COLO668 (cell line): ENCODE data around the gene C1orf216.
A peak's percentile ranks its signal among the peaks of the same experiment; 100 is the strongest.
"Not testable (repeated sequence)": the region's sequence is repeated elsewhere in the genome, so short reads cannot be mapped to it uniquely, and the experiment has no call there.

Source experiments
- DNase-seq: peaks from one replicate; lab custom pipeline; 2025; ENCODE audit not compliant: unreplicated experiment; lab: John Stamatoyannopoulos, UW

The C1orf216 gene, protein sequence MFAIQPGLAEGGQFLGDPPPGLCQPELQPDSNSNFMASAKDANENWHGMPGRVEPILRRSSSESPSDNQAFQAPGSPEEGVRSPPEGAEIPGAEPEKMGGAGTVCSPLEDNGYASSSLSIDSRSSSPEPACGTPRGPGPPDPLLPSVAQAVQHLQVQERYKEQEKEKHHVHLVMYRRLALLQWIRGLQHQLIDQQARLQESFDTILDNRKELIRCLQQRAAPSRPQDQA

DNA sequence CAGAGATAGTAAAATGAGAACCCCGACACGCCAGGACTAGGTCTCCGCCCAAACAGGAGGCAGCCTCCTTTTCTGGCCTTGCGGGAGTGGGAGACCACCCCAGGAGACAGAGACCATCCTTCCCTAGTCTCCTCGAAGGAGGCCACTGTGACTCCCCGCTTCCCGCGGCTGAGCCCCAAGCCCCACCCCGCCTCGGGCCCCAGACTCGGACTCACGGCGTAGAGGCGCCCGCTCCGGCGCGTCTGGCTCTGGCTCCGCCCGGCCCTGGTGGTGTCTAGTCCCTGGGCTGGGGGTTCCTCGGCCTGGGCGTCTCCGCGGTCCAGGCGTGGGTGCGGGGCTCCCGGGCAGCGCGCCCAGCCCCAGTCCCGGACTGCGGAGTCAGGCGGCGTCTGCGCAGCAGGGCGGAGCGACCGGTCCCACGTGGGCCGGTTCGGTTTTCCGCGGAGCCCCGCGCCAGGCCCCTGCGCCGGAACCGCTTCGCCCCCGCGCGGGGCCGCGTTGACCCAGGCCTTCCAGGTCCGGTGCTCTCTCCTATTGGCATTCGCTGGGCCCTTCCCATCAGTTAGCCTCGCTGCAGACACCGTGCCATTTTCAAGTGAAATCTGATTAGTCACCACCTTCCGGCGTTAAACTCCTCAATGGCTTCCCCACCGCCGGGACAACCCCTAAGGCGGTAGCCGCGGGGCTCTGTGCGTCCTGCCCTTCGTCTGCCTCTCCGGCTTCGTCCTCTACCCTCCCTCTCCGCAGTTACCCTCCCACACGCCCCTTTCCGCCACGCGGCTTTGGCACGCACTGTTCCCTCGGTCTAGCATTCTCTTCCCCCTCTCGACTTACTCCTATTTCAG is at the start of gene C1orf216:
Gene C1orf216, minus strand, starts transcription at position 393 of the 845 bp plus-strand sequence. CDS start 2,563 bp downstream, outside the sequence.
- peak; percentile 72 for DNase-seq

DNA sequence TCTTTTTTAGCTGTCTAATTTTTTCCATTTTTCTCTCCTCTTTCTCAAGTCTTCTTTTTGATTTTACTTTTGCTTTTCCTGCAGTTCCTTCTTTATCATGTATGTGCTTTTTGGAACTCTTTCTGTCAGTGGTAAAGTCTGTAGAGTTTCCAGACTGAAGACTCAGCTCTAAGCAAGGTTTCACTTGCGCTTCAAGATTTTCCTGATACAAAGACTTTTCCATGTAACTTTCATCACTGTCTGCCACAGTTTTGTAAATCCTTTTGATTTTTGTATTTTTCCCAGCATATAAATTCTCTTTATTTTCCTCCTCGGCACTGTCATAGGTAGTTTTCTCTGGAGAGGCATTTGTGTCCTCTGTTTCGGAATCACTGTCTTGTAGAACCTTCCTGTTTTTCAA is 45.6 kb upstream of the C1orf216 start:
- no peak for DNase-seq

DNA sequence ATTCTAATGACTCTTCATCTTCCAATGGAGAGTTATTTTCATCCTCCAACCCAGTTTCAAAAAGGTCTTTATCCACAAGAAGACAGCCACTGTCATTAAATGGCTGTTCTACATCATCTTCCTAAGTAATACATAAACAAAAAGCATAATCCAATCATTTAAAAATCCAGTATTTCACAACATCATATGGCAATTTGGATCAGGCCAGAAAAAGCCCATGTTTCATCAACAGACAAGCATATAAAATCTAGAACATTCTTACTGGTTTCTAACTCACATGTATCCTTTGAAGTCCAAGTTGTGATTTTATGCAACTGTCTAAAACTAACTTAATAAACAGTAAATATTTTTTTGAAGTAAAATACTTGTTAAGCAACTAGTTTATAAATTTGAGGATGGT is 44.5 kb upstream of the C1orf216 start:
- no peak for DNase-seq

DNA sequence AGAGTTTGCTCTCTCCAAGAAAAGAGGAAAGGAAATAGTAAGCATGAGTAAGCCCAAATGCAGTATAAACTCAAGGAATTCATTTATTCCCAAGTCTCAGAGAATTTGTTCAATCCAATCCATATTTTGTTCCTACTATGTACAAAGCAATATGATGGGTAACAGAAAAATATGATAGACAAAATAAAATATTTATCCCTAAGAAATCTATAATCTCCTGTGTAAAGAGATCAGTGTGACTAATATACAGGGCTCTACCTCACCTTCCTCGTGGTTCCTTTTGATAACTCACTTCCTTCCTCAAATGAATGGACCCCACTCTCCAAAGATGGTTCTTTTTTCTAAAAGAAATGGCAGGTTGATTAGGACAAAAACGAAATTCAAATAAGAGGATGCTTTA is 43.5 kb upstream of the C1orf216 start:
- DNase-seq = no peak

DNA sequence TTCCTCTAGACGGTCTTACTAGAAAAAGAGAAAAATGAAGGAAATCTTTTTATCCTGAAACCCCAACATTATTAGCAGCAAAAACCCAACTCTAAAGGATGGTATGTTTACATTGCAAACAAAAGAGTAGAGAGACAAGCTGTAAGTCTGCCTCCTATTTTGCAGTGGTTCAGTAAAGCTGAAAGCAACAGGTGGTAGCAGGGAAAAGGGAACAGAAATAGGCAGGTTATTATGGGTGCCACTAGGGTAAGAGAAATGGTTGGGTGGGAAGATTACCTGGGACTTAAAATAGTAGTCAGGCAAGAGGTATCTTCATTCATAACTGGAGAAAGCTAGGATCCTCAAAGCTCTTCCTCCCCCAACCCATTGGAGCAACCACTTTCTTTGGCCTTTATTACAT is 37.4 kb upstream of the C1orf216 start:
- no peak for DNase-seq

DNA sequence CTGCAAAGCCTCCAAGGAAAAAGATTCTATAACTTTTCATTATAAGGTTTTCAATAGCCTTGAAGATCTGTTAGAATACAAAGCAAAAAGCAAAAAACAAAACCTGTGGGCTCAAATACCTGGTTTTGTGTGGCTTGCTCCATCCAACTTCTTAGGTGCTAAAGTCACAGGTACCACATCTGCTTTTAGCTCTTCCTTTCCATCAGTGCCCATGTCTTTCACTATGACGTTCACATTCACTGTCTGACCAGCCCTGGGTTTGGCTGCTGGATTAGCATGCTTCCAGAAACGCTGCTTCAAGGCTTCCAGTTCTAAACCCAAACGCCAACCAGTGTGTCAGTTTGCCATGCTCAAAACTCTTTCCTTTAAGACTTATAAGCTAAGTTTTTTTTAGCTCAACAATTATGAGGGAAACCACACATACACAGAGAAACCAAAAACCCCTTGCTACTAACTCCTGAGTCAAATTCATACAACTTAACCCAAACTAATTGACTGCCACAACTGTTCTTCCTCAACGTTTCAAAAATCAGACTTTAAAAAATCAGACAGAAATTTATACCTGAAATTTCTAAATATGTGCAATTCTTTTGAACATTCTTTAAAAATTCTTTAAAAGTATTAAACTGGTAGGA is 35.1 kb upstream of the C1orf216 start:
- DNase-seq = no peak

DNA sequence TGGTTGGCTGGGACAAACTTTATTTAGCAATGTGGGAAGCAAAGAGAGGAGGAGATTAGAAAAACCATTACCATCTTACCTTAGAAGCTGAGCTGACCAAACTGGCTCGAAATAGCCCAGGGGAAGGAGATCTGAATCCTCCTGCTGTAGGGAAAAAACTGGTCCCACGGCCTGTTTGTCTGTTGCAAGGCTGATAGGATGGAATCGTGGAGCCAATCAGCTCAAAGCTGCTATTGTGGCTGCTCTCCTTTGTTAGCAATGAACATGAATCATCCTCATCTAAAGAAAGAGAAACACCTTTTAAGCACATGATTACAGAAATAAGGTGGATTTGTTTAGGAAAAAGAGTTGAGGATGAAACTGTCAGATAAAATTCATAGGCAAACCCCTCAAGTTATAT is 29.6 kb upstream of the C1orf216 start:
- DNase-seq = no peak

DNA sequence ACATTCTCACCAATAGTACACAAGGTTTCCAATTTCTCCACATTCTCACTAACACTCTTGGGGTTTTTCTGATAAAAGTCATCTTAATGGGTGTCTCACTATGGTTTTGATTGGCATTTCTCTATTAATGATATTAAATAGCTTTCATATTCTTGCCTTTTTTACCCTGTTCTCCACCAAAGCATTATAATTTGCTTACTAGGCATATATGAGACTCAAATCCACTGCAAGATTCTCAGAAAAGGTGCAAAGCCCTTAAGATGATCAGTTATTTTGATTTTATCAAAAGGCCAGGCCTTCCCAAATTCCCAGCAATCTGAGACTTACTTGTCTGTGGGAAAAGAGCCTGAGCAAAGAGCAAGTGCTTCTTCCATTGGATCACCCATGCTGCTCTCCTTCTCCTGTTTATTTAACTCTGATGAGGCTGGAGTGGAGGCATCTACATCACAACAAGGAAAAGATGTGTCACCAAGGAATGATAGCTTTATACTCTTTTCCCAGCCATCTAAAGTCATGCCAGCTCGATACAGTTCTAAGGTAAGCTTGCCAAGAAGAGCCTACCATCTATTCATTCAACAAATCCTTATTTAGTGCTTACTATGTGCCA is 26.5 kb upstream of the C1orf216 start:
- no peak for DNase-seq

DNA sequence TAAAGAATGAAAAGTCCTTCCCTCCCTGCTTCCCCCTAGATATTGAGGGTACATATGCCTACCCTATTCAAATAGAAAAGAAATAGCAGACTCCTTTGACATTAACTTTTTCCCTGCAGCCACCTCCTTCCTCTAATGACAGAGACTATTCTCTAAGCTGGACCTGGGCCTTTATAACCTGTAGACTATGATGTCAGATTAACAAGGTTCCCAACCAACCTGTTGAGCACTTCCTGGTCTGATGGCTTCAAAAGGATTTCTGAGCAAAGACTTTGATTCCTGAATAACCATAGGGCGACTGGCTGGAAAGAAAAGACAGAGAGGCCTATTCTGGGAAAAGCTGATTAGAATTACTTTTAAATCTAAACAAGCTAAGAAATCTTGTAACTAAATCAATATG is 18.4 kb upstream of the C1orf216 start:
- DNase-seq = no peak

DNA sequence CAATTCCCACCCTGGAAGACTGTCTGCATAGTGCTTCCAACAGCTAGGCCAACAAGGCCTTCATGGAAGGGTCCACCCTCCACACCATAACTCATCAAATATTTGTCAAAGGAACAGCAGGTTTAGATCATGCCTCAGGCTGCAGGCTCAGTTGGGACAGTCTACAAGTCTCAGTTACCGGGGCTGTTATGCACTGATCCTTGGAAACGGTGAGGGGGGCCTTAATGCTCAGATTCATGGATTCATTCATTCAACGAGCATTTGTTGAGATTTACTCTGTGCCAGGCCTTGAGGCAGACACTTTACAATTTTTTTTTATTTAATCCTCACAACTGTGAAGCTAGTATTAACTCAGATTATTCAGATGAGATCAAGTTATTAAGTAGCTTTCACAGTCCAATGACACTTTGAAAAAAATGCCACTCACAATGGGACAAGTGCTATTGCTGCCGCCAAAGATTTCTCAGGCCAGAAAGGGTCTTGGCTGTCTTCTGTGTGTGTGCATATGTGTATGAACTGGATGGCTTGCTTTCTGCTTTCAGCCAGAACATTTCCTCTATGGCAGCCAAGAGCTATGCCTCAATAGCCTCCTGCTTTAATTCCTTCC is 8.9 kb upstream of the C1orf216 start:
- no peak for DNase-seq

DNA sequence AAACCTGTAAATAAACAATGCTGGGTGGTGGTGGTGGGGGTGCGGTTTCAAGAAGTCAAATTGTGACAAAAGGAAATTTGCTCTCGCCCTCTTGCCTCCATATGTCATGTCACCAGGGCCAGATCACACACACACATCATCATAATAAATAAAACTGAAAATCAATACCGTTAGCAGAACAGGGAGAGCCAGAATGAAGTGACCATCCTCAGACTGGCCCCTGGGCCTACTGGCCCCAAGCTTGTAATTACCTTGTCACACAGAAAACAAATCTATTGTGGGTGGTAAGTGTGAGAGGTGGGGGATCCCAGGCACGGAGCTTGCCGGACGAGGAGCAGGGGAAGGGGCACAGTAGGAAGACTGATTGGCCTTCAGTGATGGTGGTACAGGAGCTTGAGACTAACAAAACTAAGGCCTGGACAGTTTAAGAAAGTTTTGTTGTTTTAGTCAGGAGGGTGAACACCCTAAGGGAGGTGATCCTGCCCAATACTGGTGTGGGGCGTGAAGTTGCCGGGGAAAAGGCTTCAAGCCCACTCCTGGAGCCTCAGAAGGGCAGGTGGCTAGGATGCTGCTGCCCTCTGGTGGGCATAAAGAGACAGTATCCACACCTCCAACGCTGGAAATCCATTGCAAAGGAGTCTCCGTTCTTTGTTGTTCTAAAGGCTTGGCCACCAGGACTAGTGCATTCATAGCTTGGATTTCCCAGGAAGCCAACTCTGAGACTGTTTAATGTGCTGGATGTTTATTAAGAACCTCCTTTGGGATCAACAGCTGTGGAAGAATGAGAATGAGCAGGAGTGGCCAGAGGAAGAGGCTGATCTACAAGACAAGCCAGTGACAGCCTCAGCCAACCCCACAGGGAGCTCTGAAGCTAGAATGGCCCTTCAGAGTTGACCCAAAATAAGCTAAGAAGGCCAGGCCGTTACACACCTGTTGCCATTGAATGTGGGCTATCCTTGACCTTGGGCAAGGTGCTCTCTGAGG is 8.1 kb upstream of the C1orf216 start:
- peak; percentile 73 for DNase-seq

DNA sequence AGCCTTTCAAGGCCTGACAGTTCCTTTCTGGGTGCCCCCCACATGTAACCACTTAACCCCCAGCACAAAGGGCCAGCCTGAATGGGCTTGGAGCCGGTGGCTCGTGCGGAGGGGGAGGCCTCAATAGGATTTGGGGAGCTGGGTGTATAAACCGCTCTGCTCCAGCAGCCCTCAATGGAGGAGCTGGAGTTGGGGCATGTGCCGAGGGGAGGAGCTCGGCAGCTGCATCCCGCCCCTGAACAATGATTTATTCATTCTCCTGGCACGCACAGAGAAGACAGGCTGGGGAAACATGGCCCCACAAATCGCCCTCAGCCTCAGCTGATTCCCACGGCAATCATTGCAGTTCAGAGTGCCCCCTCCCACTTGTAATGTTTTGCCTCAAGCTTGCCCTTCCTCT is 6.9 kb upstream of the C1orf216 start:
- no peak for DNase-seq

DNA sequence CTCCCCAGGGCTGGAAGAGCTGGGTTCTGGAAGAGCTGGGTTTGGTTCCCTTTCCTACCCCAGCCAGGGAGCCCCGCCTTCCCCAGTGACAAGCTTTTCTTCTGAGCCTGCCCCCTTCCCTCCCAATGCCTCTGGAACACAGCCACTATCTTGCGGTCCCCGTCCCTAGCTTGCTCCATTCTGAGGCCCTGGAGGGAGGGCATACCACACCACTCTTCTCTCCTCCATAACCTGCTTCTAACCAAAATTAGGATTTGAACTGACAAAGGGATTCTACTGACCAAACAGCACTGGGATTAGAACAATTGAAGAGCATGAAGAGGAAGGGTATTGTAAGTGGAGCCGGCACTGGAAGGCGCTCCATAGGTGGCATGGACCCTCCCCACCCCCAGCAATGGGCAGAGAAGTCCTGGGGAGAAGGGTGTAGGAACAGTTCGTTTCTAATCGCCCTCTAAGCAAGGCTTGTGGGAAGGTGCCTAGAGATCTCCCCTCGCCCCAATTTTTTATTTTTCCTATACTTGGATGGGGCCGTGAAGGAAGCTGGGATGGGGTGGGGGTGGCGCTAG is 690 bp downstream of the C1orf216 start:
- no peak for DNase-seq

DNA sequence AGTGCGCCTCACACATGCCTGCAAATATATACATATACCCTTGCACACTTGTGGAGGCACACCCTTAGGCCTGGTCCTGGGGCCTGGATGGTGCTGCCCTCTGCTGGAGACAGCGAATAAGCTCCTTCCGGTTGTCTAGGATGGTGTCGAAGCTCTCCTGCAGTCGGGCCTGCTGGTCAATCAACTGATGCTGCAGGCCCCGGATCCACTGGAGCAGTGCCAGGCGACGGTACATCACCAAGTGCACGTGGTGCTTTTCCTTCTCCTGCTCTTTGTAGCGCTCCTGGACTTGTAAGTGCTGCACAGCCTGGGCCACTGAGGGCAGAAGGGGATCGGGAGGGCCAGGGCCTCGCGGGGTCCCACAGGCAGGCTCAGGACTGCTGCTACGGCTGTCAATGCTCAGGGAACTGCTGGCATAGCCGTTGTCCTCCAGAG is 3.1 kb downstream of the C1orf216 start:
- DNase-seq = peak; percentile 90

DNA sequence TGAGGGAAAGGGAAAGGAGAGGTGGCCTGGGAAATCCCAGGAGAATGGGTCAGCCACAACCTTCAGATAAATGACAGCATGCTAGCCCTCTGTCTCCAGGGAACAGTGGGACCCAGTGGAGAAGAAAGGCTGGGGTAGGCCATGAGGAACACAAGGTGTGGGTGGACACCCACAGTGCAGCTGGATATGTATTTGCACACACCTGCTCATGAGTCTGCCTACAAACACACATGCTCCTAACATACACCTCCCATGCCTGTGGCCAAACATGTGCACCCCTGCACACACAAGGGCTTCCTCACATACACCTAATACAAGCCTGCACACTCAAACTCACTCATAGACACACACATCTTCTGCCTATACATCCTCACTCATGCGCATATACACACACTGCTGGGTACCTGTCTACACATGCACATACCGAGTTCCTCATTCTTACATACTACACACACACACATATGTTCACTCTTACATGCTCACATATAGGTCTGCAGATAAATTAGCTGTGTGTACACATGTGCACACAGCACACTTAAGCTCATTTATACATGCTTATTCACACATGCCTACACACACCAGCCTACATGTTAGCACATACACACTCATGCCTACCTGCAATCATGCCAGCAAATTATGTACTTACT is 3.6 kb downstream of the C1orf216 start:
- DNase-seq = no peak

DNA sequence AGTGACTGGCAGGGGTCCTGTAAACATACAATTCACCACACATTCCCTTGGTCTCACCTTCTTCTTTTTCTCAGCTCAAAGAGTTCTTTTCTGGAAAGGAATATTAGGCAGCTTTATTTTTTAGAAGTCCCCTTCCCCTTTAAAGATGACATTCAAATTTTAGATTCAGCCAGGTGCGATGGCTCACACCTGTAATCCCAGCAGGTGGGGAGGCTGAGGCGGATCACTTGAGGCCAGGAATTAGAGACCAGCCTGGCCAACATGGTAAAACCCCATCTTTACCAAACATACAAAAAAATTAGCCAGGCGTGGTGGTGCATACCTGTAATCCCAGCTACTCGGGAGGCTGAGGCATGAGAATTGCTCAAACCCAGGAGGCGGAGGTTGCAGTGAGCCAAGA is 7.6 kb downstream of the C1orf216 start:
- not testable (repeated sequence) for DNase-seq

DNA sequence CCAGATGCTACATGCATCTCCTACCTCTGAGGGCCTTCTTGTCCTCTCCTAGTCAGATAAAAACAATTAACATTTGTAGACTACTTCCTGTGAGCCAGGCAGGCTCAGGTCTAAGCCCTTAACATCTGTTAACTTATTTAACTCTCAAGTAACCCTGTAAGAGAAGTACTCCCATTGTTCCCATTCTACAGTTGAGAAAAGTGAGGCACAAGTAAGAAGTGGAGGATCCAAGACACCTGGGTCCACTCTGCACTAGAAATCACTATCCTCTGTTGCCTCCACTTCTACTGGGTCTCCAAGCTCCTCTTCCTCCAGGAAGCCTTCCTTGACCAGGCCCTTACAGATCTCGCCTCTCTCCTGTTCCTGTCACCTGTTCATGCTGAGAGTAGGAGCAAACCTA is 9.7 kb downstream of the C1orf216 start:
- DNase-seq = no peak

DNA sequence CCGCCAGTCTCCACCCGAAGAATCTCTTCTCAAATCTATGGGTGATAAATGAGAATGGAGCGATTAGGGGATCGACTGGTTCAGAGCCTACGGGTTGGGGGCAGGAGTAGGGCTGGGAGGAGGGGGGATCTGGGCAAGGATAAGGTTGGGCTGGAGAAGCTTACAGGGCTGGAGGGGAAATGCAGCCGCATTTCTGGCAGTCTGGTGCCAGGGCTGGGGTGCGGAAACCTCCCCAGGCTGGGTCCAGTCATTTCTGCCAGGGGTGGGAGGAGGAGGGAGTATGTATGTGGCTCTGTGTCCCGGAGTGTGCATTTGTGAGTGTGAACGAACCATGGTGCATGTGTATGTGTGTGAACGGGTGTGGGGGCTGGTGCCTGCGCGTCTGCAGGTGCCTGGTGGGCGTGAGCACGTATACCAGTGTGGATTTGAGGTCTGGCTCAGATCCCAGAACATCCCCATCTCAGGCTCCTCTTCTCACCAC is 10.2 kb downstream of the C1orf216 start:
- peak; percentile 57 for DNase-seq
